Measurements from ENCODE around the gene KRTAP12-1.

- no peak for TF ChIP-seq CTCF (conservative IDR thresholded peaks at IDR 0.05)
- TF ChIP-seq EZH2 (IDR thresholded peaks at IDR 0.05; ENCODE audit: low read depth) = no peak
Measured at GRCh38 chr21:44710294-44710665, 28.3 kb upstream of the KRTAP12-1 start.
